ENCODE data around the gene PPIH.

DNA sequence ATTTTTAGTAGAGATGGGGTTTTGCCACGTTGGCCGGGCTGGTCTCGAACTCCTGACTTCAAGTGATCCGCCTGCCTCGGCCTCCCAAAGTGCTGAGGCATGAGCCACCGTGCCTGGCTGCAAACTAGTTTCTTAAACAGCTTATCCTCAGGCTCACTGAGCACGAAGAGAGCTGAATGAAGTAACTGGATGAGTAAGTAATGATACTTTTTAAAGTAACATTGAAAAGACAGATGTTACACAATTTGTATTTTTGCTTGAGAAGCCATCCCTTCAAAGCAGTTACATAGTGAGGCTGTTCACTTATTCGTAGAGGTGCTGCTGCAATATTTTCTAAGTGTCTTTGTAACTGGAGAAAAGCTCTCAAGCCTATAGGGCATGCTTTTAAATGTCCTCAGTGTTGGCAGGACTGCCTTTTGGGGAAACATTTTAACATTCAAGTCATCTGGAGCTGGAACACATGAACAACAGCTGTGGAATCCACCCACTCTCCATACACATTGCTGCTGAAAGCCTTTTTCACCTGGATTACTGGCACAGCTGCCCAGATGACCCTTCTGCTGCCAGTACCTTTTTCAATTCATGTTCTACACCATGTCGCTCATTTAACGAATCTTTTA, 21.3 kb downstream of the PPIH start:
- TF ChIP-seq, protein P1, sequence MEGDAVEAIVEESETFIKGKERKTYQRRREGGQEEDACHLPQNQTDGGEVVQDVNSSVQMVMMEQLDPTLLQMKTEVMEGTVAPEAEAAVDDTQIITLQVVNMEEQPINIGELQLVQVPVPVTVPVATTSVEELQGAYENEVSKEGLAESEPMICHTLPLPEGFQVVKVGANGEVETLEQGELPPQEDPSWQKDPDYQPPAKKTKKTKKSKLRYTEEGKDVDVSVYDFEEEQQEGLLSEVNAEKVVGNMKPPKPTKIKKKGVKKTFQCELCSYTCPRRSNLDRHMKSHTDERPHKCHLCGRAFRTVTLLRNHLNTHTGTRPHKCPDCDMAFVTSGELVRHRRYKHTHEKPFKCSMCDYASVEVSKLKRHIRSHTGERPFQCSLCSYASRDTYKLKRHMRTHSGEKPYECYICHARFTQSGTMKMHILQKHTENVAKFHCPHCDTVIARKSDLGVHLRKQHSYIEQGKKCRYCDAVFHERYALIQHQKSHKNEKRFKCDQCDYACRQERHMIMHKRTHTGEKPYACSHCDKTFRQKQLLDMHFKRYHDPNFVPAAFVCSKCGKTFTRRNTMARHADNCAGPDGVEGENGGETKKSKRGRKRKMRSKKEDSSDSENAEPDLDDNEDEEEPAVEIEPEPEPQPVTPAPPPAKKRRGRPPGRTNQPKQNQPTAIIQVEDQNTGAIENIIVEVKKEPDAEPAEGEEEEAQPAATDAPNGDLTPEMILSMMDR (conservative IDR thresholded peaks at IDR 0.05; ENCODE audit: low read depth in 2 of 2), result no peak
- no peak for TF ChIP-seq POLR2AphosphoS5 (IDR thresholded peaks at IDR 0.05; ENCODE audit: low read depth)

Measured in GM23338 (cell line).